ENCODE data around the gene ADCY2. TPM values are rescaled to one million over a fixed set of nuclear protein-coding genes. Genes with fewer than 3 reads are reported as not detected.

ADCY2 gene
- total and polyA plus RNA-seq, 9 donors, result 4.0 to 22.8 (median 8.3) TPM

- TF ChIP-seq CTCF (IDR thresholded peaks at IDR 0.05) (no peak), POLR2A (IDR thresholded peaks at IDR 0.05) (no peak), EP300 (IDR thresholded peaks at IDR 0.05) (no peak)
- H3K27me3 ChIP-seq, result no peaks in the 10 kb centered on the region
- H3K4me3 ChIP-seq, result no peak overlapping the region
- H3K9me3 ChIP-seq, result no peaks in the 10 kb centered on the region
- H3K27ac ChIP-seq, result no peak overlapping the region
- no peak for DNase-seq
- peaks cover 5% of the 10 kb centered on the region for H3K4me1 ChIP-seq (ENCODE audit: insufficient read depth)
- 94 to 95% (median 94%) methylated on average over 4 of the region's 4 CpGs for WGBS, 3 donors
- intact Hi-C loops (cut with DNase I), result no loop called here
- no peaks in the 10 kb centered on the region for H3K36me3 ChIP-seq
Measured at GRCh38 chr5:7875151-7875550, 479.2 kb downstream of the ADCY2 start.

GRCh38 chr5:7876867-7877266 lies 480.9 kb downstream of the ADCY2 start:
- no peak for TF ChIP-seq POLR2A (IDR thresholded peaks at IDR 0.05)
- no peak for TF ChIP-seq EP300 (IDR thresholded peaks at IDR 0.05)
- no peak for TF ChIP-seq CTCF (IDR thresholded peaks at IDR 0.05)
- WGBS, 3 donors, result 84 to 89% (median 85%) methylated on average over 3 of the region's 3 CpGs
- Histone ChIP-seq H3K9me3 (no peaks in the 10 kb centered on the region), H3K27me3 (no peaks in the 10 kb centered on the region), H3K4me3 (no peak overlapping the region), H3K36me3 (no peaks in the 10 kb centered on the region), H3K27ac (no peak overlapping the region), H3K4me1 (ENCODE audit: insufficient read depth) (peaks cover 2% of the 10 kb centered on the region)
- intact Hi-C loops (cut with DNase I), result no loop called here
- no peak for DNase-seq

DNA sequence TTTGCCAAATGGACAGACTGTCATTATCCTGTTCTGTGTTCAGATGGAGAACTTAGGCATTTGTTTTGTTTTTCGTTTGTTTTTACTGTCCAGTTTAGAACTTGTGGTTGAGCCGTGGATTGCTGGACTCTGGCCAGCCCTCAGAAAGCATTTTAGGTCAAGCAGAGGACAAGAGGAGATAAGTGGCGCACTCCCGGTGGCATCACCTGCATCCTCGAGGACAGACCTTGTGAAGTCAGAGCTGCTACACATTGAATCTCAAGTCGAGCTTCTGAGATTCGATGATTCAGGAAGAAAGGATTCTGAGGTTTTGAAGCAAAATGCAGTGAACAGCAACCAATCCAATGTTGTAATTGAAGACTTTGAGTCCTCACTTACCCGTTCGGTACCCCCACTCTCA lies 481.9 kb downstream of the ADCY2 start:
- Histone ChIP-seq H3K9me3 (no peaks in the 10 kb centered on the region), H3K27me3 (no peaks in the 10 kb centered on the region), H3K27ac (no peak overlapping the region), H3K4me3 (no peak overlapping the region), H3K4me1 (ENCODE audit: insufficient read depth) (peaks cover 2% of the 10 kb centered on the region), H3K36me3 (no peaks in the 10 kb centered on the region)
- 48 to 69% (median 50%) methylated on average over 9 of the region's 9 CpGs for WGBS, 3 donors
- no peak for DNase-seq
- intact Hi-C loops (cut with DNase I), result no loop called here
- TF ChIP-seq EP300 (IDR thresholded peaks at IDR 0.05) (no peak), CTCF (IDR thresholded peaks at IDR 0.05) (no peak), POLR2A (IDR thresholded peaks at IDR 0.05) (no peak)

- no peaks in the 10 kb centered on the region for H3K36me3 ChIP-seq
Measured at GRCh38 chr5:7878381-7878873, 482.5 kb downstream of the ADCY2 start.

More at GRCh38 chr5:7878381-7878873, 482.5 kb downstream of the ADCY2 start:
- H3K4me1 ChIP-seq (ENCODE audit: insufficient read depth), result peaks cover 2% of the 10 kb centered on the region
- no peak overlapping the region for H3K27ac ChIP-seq
- no peaks in the 10 kb centered on the region for H3K9me3 ChIP-seq
- no peak for DNase-seq
- H3K4me3 ChIP-seq, result no peak overlapping the region
- no peaks in the 10 kb centered on the region for H3K27me3 ChIP-seq
- TF ChIP-seq POLR2A (IDR thresholded peaks at IDR 0.05) (no peak), EP300 (IDR thresholded peaks at IDR 0.05) (no peak), CTCF (IDR thresholded peaks at IDR 0.05) (no peak)
- intact Hi-C loops (cut with DNase I), result no loop called here
